Upper lobe of left lung (tissue), 4 donors: Measurements from ENCODE around the gene CCDC33.

Experiments used
- POLR2A ChIP-seq, 4 donors: fragments of 450-650 bp; IDR thresholded peaks; one replicate each; pipeline ENCODE4 v1.5.1; 2016 to 2017; ENCODE audit warnings: antibody characterized with exemption in 4 of 4, mild to moderate bottlenecking in 2 of 4
- POLR2AphosphoS5 ChIP-seq, 2 donors: sonication (generic); formaldehyde crosslinking; IDR thresholded peaks; one replicate each; pipeline ENCODE4 v1.5.1; 2017; ENCODE audit warnings: antibody characterized with exemption in 2 of 2
- TF ChIP-seq, protein P1 (sequence below), 6 experiments: fragments of 450-650 bp in 4 of 6; fragments of 200-600 bp in 2 of 6; sonication (generic) in 2 of 6; IDR thresholded peaks; one replicate each; pipeline ENCODE4 v1.5.1; 2016 to 2019; ENCODE audit warnings: antibody characterized with exemption in 6 of 6

- TF ChIP-seq, protein P1, sequence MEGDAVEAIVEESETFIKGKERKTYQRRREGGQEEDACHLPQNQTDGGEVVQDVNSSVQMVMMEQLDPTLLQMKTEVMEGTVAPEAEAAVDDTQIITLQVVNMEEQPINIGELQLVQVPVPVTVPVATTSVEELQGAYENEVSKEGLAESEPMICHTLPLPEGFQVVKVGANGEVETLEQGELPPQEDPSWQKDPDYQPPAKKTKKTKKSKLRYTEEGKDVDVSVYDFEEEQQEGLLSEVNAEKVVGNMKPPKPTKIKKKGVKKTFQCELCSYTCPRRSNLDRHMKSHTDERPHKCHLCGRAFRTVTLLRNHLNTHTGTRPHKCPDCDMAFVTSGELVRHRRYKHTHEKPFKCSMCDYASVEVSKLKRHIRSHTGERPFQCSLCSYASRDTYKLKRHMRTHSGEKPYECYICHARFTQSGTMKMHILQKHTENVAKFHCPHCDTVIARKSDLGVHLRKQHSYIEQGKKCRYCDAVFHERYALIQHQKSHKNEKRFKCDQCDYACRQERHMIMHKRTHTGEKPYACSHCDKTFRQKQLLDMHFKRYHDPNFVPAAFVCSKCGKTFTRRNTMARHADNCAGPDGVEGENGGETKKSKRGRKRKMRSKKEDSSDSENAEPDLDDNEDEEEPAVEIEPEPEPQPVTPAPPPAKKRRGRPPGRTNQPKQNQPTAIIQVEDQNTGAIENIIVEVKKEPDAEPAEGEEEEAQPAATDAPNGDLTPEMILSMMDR (IDR thresholded peaks at IDR 0.05), result no peak
- TF ChIP-seq POLR2AphosphoS5 (IDR thresholded peaks at IDR 0.05) (no peak), POLR2A (IDR thresholded peaks at IDR 0.05) (no peak)
Measured at GRCh38 chr15:74261685-74262084, 25.6 kb downstream of the CCDC33 start.
